Measurements from ENCODE around the gene ZNF804A.

Gene ZNF804A

DNA sequence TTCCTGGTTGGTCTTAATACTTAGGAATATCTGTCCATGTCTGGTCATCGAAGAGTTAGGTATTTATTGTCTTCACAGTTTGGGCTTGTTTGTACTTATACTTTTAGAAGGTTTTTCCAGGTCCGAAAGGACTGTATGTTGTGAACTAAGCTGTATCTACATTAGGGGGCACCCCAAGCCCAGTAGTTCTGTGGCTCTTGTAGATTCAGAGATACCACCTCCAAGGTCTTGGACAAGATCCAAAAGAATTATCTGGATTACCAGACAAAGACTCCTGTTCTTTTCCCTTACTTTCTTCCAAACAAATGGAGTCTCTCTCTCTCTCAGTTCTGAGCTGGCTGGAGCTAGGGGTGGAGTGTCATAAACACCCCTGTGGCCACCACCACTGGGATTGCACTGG lies 328.7 kb downstream of the ZNF804A start:
- DNase-seq (ENCODE audit: low read depth in 2 of 2, low spot score in 1 of 2) = no peak

GRCh38 chr2:184936761-184937160 lies 338.4 kb downstream of the ZNF804A start:
- no peak for DNase-seq (ENCODE audit: low read depth in 2 of 2, low spot score in 1 of 2)

- no peak for DNase-seq (ENCODE audit: low read depth in 2 of 2, low spot score in 1 of 2)
These were observed 340.1 kb downstream of the ZNF804A start for GRCh38 chr2:184938221-184938985.

DNA sequence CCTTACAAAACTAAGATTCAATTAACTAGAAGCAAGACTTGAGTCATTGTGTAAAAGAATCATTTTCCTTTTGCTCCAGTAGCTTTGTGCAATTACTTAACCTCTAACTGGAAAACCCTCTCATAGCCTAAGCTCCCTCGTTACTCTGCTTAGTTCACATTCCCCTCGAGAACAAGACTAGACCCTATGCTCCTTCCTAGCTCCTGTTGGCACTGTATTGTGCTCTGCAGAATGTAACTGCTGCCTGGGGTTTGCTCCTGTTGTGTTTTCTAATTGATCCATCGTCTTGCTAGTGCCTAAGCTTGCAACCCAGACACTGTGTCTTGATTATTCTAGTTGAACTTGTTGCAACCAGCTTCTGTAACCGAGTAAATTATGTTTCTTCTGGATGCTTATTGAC lies 347.0 kb downstream of the ZNF804A start:
- no peak for DNase-seq (ENCODE audit: low read depth in 2 of 2, low spot score in 1 of 2)

DNA sequence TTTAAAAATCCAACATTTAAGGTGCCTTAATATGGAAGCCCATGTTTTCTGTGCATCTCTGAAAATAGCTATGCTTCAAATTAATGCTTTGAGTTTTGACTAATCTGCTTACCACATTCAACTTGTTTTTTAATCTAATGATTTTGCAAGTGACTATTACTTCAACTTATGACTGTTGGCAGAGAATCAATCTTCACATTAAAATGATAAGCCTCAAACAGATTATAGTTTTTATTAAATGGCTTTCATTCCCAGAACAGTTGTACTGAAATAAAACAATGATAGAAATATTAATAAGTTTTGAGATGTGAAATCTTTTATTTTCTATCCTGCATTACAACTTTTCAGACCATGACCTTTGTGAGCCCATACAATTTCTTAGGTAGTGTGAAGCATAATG lies 347.5 kb downstream of the ZNF804A start:
- DNase-seq (ENCODE audit: low read depth in 2 of 2, low spot score in 1 of 2) = no peak

- DNase-seq (ENCODE audit: low read depth in 2 of 2, low spot score in 1 of 2) = no peak
These were observed 358.5 kb downstream of the ZNF804A start for GRCh38 chr2:184956856-184957255.

DNA sequence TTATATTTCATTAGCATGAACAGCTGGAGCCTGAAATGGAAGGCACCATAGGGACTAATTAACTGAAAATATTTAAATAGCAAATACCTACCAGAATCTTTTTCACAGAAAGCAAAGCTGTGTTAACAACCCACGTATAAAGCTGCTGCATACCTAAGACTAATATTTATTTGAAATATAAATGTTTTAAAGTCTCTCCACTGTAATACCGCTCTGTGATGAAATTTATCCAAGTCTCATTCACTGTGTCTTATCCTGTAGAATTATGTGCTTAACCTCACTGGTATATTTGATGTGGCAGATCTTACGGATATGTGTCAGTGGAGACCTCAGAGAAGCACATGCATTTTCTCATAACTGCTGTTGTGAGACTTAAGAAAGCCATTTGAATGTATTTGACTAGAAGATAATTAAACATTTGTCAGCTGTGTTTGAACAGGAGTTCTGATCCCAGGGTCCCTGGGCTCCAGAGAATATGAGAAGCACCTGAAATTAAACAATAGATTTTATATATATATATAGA lies 373.3 kb downstream of the ZNF804A start:
- DNase-seq (ENCODE audit: low read depth in 2 of 2, low spot score in 1 of 2) = no peak
